A204.1 (cell line): Measurements from ENCODE around the gene ADAP2.
"Not testable (repeated sequence)": the region's sequence is repeated elsewhere in the genome, so short reads cannot be mapped to it uniquely, and the experiment has no call there.

Experiments used
- FAIRE-seq: peaks from 2 replicates; lab custom pipeline; 2012; peaks lifted over from hg19 to GRCh38; lab: Jason Lieb, UNC

Gene ADAP2

GRCh38 chr17:30921544-30922196 is at the start of gene ADAP2:
TSS of gene ADAP2 (plus strand) at chr17:30921945. CDS start at chr17:30922015, 70 bp downstream.
- FAIRE-seq, result no peak

GRCh38 chr17:30886187-30886586 is 35.6 kb upstream of the ADAP2 start:
- FAIRE-seq, result no peak

- no peak for FAIRE-seq
Observed at GRCh38 chr17:30894236-30894635, 27.5 kb upstream of the ADAP2 start.

GRCh38 chr17:30897311-30897710 is 24.4 kb upstream of the ADAP2 start:
- no peak for FAIRE-seq

- no peak for FAIRE-seq
Observed at GRCh38 chr17:30905742-30906100, 16.0 kb upstream of the ADAP2 start.

- no peak for FAIRE-seq
Observed at GRCh38 chr17:30906101-30906911, 15.4 kb upstream of the ADAP2 start, which contains the start of gene TEFM. TSS of gene TEFM (minus strand) at chr17:30906238. CDS start at chr17:30906198, 40 bp downstream.

GRCh38 chr17:30908717-30909420 is 12.9 kb upstream of the ADAP2 start:
- FAIRE-seq, result no peak

- not testable (repeated sequence) for FAIRE-seq
Observed at GRCh38 chr17:30910151-30910550, 11.6 kb upstream of the ADAP2 start.

- FAIRE-seq, result no peak
Observed at GRCh38 chr17:30913955-30914354, 7.8 kb upstream of the ADAP2 start.

GRCh38 chr17:30915833-30916611 is 5.7 kb upstream of the ADAP2 start:
- FAIRE-seq, result no peak

- FAIRE-seq, result no peak
Observed at GRCh38 chr17:30917050-30917449, 4.7 kb upstream of the ADAP2 start.

- FAIRE-seq, result no peak
Observed at GRCh38 chr17:30920282-30920681, 1.5 kb upstream of the ADAP2 start.

GRCh38 chr17:30920683-30921543 is 832 bp upstream of the ADAP2 start:
- no peak for FAIRE-seq

- no peak for FAIRE-seq
Observed at GRCh38 chr17:30922235-30923030, 688 bp downstream of the ADAP2 start.

- FAIRE-seq, result no peak
Observed at GRCh38 chr17:30924341-30924740, 2.6 kb downstream of the ADAP2 start.

- no peak for FAIRE-seq
Observed at GRCh38 chr17:30926516-30926915, 4.8 kb downstream of the ADAP2 start.

- no peak for FAIRE-seq
Observed at GRCh38 chr17:30927756-30928155, 6.0 kb downstream of the ADAP2 start.

- no peak for FAIRE-seq
Observed at GRCh38 chr17:30928584-30928983, 6.8 kb downstream of the ADAP2 start.

- FAIRE-seq, result no peak
Observed at GRCh38 chr17:30929081-30929633, 7.4 kb downstream of the ADAP2 start.

GRCh38 chr17:30929861-30930260 is 8.1 kb downstream of the ADAP2 start:
- not testable (repeated sequence) for FAIRE-seq
